NCI-H2196 (cell line): ENCODE measurements around the gene GPRIN3.

Source experiments
- DNase-seq: peaks from one replicate; lab custom pipeline; 2025; ENCODE audit not compliant: unreplicated experiment; lab: John Stamatoyannopoulos, UW

The GPRIN3 gene

DNA sequence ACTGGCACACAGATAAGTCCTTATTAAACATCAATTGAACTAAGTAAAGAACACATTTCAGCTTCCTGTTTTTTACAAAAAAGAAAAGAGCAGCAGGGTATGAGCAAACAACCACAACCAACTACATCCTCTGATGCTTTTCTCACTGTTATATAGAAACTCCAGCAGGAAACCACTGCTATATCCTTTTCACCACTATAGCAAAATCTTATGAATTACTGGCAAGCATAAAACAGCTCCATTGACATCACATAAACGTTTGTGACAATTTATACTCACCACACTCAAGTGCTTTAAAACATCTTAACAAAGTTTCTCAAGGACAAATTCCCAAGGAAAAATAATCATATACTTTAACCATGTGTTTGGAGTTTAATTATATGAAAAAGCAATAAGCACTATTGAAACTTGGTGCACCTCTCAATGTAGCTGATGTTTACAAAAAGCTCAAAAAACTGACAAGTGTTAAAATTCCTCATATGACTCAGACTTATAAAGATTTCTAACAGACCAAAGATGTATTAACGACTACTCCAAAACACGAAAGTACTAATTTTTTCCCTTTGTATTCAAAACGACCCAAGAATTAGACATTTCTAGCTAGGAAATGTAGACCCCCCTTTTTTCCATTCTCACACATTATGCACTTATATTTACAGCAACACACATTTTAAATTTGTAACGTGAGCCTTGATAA is 12.9 kb downstream of the GPRIN3 start:
- DNase-seq, result no peak

DNA sequence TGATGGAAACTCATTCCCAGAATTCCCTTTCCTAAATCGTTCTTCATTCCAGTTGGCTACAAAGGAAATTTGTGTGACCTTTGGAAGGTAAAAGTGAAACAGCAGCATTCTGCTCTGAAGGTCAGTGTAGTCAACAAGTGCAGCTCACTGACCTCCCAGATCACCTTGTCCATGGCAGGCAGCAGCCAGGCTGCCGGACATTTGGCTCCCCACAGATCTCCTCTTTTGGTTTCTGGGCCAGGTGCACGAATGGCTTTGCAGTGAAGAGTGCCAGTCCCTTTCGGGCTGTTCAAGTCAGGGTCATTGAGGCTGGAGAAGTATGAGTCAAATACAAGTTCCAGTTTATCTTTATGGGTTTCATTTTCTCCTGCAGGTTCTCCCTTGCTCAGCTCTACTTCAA is 14.3 kb downstream of the GPRIN3 start:
- no peak for DNase-seq

- DNase-seq, result no peak
Observed at GRCh38 chr4:89290727-89291516, 16.7 kb downstream of the GPRIN3 start.

- no peak for DNase-seq
Observed at GRCh38 chr4:89289312-89289711, 18.3 kb downstream of the GPRIN3 start.

GRCh38 chr4:89288430-89288829 is 19.2 kb downstream of the GPRIN3 start:
- no peak for DNase-seq

DNA sequence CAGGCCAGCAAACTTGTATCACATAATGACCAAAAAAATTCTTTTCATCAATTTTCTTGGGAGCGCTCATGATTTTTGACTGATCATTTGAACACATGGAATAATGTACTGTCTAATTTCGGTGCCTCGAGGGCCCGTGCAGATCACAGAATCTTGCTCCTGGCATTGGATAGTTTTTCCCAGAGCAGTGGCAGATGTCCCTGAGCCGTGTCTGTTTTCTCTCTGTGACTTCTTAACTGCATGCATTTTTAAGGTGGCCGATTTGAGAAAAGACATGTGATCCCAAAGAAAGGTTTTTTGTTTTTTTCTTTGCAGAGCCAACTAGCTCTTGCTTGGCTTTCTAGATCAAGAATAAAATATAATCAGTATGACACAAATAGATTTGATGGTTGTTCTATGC is 19.7 kb downstream of the GPRIN3 start:
- no peak for DNase-seq

- DNase-seq, result no peak
Observed at GRCh38 chr4:89285745-89286144, 21.9 kb downstream of the GPRIN3 start.

DNA sequence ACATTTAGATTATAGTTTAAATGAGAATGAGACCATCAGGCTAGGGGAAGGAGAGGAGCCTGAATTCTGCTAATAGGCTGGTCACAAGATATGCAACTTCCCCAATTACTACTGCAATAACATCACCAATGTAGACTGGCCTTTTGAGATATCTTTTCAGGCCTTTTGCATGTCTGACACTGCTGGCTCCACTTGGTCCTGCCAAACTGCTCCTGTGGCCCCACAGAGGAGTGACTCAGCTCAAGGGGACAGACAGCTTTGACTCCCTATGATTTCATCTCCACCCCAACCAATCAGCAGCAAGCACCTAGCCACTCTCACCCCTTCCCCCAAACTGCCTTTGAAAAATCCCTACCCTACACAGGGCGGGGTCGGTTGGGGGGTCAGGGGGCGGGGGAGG is 22.8 kb downstream of the GPRIN3 start:
- DNase-seq, result no peak

DNA sequence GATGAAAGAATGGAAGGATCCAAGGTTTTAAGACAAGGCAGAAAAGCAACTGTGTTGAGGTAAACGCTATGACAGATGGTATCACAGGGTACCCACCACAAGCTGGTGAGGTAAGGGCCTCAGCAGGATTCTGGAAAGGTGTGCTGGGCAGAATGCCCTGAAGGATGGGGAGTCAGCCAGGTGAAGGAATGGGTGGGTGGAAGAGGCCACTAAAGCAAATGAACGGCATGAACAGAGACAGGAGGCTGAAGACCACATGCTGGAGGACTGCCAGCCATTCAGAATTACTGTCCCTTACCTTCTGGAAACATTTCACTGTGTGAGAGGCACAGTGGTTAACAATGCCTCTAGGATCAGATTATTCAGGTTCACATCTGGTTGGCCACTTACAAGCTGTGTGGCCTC is 23.6 kb downstream of the GPRIN3 start:
- DNase-seq, result no peak

DNA sequence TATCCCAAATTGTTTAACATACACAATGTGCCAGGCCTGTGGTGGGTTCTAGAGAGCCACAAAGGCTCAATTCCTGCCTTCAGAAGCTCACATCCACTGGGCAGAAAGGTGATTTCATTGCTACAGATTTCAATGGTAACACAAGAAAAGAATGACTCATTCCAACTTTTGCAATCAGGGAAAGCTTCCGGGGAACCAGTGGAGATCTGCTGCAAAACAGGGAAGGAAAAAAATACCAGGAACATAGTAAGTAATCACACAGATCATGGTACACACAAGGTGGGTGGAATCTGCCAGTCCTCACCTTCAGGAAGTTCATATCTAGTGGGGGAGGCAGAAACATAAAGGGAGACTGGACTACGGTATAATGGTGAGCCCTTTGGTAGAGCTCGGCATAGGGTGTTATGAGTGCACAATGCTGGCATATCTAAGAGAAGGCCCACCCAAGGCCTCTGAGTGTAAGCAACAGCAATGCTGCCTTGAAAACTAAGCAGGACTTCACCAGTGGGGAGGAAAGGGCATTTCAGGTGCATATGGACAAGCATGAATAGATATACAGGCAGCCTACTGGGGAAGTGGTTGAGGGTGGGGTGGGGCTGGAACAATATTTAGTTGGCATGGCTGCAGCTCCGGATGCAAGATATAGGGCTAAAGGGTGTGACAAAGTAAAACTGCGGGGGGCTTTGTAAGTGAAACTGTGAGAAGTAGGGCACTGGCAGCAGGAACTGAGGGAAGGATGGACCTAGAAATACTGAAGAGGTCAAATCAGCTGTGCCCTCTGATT is 24.2 kb downstream of the GPRIN3 start:
- no peak for DNase-seq

DNA sequence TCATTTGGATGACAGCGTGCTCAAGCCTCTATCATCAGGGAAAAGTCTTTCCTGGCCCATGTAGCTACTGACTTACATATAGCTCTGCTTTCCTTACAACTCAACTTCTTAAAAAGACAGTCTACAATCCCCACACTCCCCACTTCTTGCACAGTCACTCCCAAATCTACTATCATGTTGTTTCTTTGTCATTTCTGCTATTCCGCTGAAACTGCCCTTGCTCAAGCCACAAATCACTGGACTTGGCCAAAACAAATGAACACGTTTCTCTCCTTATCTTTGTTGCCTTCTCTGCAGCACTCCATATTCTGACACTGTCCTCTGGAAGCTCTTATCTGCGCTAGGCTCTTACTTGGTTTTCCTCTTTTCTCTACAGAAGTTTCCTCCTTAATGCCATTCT is 28.2 kb downstream of the GPRIN3 start:
- no peak for DNase-seq

DNA sequence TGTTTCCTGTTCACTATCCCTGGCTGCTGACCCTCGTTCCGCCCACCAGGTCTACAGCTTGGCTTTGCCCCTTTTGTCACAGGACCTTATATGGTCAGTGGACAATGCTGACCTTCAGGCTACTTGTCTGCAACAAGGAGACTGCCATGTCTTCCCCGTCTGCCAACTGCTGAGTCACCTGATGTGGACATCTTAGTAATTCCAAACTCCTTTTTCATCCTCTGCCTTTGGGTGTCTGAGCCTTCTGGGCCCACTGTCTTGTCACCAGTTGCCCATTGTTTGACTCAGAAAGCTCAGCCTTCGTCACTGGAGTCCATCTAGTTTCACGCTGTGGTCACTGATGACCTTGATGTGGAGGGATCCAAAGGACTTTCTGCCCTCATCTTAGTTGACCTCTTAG is 30.2 kb downstream of the GPRIN3 start:
- no peak for DNase-seq

GRCh38 chr4:89276296-89276695 is 31.3 kb downstream of the GPRIN3 start:
- no peak for DNase-seq

GRCh38 chr4:89275587-89275986 is 32.0 kb downstream of the GPRIN3 start:
- no peak for DNase-seq

DNA sequence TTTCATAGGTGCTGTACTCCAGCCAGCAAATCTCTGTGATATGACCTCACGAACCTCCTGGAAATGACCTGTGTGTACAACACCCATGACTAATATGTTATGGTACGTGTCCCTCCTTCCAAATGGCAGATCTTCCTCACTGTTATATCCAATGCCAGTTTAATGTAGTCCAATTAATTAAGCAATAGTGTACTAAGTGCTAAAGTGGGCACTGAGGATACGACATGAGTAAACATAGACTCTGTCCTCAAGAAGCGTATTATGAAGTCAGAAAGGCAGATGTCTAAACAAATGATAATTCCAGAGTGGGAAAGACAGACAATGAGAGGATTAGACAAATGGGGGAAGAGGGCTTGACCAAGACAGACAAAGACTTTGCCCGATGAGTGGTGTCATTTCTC is 33.9 kb downstream of the GPRIN3 start:
- DNase-seq, result no peak

DNA sequence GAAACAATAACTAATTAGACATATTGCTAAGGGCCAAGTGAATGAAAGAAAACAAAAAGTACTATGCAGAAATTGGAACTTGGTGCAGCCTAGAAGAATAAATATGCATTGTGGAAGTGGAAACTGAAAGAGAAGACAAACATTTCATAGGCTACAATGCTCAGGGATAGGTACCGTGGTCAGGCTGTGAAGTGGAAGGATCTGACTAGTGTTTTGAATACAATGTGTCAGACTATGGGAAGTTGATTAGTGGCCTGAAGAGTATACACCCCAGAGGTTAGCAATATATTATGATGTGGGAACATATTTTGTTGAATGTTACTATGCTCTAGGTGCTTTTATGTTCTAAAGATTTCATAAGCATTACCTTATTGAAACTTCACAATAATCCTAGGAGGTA is 36.8 kb downstream of the GPRIN3 start:
- no peak for DNase-seq

DNA sequence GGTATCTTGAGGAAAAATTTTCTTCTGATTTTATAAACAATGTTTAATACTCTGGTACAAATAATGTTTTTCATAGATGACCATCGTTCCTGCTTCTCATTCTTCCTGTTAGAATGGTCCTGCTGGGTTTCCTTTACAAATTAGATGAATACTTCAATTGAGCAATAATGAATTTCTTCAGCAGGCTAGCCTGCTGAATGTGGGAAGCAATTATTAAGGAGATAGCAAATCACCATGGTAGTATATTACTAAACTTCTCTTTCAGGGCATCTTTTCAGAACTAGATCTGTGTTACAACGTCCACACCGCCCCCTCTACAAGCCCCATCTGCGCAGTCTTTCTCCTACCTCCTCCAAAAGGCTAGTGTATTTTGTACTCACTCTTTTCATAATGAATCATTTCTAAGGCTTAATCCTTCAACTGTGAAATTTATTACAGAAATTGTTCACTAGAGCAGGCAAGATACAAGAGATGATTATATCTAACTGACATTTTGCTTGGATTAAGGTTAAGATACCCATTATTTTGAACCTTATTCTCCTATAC is 38.4 kb downstream of the GPRIN3 start:
- no peak for DNase-seq

DNA sequence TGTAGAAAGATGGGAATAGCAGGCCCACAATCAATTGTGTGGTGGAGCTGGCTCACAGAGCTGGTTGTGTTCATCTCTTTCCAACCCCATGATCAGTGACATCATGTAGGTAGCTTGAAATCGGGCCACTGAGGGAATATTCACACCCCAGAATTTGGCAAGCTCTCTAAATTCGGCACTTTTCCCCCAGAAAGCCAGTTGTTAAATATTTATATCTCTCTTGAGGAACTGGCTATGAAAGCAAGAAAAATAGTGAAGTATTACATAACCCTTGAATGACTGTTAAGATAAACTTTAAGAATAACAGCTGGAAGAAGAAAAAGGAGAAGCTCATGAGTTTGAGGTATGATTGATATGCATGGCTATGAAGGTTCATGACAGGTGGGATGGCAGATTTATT is 38.9 kb downstream of the GPRIN3 start:
- DNase-seq, result no peak

DNA sequence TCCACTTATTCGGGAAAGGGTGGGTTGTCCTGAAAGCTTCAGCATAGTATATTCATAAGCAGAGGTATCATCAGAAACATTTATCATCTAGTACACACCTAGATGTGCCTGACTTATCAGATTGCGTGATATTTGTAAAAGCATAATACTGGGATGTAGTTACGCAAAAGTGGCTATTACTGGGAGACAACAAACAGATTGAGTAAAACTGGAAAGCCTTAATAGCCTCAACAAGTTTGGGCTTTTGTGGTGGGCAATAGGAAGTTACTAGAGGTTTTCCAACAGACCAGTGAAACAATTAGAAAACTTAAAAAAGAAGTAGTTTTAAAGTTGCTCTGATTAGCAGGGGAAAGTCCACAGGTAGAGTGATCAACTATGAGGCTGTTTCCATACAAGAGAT is 39.8 kb downstream of the GPRIN3 start:
- DNase-seq, result no peak

GRCh38 chr4:89267392-89267791 is 40.2 kb downstream of the GPRIN3 start:
- no peak for DNase-seq

DNA sequence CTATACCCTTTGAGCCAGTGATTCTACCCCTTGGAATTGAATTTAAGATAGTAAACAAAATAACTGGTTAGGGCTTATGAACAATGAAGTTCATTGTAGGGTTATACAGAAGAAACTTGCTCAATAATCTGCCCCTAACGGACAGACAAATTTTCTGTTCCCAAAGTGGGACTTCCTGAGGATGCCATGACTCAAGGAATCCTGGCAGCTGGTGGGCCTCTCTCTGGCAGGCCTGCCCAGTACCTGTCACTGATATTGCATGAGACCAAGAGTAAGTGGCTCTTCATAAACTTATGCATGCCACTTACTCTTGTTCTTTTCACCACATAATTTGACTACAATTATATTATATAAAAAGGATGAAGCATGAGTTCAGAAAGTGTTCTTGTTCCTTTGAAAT is 41.5 kb downstream of the GPRIN3 start:
- no peak for DNase-seq

DNA sequence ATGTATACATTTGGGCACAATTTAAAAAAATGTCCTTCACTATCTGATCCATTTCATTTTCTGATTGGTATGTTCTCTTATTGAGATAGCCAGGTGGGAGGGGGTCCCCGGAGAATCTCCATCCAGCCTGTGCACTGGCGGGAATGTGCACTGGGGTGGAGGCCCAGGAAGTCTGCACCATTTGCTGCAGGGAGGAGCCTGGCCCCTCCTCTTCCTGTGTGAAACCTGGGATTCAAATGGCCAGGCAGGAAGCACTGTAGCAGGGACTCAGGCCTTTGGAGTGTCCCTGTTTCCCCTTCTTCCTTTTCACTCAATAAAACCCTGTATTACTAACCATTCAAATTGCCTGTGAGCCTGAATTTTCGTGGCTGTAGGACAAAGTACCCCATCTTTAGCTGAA is 44.3 kb downstream of the GPRIN3 start:
- DNase-seq, result no peak
